ENCODE results near the gene SCN2B.
A peak's percentile ranks its signal among the peaks of the same experiment; 100 is the strongest.
"Not testable (repeated sequence)": the region's sequence is repeated elsewhere in the genome, so short reads cannot be mapped to it uniquely, and the experiment has no call there.

The SCN2B gene

DNA sequence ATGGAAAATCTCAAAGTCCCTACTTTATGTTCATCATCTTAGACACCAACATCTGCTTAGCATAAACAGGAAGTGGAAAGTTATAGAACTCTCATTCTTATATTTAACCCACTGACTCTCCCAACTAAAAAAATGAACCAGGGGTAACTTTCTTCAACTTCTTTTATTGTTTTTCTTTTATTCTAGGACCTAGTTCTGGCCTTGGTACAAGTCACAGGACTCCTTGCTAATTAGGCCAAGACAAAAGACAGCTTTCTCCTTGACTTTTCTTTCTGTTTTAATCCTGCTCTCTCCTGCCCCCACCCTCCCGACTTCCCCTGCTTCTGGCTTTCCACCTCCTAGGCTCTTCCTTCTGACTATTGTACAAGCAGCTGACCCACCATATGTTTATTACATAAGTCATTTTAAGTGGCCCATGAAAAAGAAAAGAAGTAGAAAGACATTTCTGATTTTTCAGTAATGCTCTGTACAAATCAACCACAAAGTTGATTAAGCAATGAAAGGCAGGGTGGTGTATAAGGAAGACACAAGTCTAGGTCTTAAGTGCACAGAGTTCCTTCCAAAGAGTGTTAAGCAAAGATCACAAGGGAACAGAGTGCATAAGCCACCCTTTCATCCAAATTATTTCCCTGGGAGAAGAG is 30.1 kb upstream of the SCN2B start:
- no peak for DNase-seq (ENCODE audit: low read depth in 2 of 2)

DNA sequence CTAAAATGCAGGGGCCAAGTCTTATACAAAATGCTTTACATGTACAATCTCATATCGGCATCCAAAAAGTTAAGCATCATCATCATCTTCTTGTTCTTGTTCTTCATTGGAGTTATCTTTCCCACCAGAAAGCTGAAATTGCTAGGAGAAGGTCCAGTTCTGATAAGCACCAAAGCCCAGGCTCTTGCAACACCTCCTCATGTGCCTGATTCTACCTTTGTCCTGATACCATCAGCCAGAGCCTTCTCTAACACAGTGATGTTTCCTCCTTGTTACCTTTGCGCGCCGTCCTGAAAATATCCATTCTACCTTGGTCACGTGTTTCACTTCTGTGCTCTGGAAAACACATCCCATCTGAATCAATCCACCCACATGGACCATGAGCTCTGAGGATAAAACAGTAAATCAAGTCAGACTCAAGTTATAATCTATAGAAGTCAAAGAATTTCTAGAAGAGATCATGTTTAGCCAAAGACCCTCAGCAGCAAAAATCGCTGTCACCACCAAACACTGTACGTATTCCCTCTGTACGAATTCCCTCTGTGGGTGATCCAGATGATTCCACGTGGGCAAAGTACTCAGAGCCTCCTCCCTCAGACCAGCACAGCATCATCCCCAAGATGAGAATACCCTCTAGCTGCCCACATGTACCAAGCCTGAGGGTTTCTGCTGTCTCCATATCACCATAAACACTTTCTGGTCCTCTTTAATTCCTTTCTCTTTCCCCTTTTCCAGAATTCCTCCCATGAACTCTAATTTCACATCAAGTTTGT is 29.4 kb upstream of the SCN2B start:
- no peak for DNase-seq (ENCODE audit: low read depth in 2 of 2)

DNA sequence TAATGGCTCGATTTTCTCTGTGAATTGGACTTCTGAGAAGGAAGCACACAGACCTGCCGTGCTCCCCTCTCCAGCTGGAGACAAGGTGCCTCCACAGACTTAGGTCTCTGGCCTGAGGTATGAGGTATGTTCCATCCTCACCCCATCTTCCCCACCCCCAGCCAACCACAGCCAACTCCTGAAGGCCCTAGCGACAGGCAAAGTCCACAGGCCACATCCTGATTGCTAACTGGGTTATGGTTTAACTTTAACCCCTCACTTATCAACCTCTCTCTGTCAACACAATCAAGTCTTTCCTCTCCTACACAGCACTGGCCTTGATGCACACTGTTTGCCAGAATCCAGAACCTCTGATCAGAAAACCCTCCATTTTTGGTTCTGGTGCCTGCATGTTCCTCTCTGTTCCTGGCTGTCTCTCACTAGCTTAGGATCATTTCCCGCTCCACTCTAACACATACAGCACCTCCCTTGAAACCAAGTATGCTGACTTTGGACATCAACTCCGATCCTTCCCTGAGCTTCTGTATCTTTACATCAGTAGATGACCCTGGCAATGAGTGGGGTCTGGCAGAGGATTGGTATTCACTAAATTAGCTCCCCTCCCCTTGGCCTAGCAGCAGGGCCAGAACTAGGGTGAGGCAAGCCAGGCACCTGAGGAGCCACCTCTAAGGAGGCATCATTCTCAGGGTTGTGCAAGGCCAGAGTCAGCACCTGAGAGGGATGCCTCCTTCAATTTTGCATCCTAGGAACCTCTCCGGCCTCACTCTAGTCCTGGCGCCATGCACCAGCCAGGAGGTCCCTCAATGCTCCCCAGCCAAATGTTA is 26.4 kb upstream of the SCN2B start:
- DNase-seq (ENCODE audit: low read depth in 2 of 2): no peak

DNA sequence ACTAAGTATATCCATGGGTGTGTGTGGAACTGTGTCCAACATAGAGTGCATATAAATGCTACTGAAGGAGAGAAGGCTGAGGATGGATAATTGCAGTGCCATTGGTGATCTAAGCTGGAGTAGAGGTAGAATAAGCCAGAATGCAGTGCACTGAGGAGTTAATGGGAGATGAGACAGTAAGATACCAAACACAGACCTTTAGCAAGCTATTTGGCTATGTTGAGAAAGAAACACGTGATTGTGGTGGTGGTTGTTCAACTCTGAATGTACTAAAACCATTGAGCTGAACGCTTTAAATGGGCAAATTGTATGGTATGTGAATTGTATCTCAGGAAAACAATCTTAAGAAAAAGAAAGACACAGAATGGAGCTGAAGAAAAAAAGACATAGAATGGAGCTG is 25.5 kb upstream of the SCN2B start:
- no peak for DNase-seq (ENCODE audit: low read depth in 2 of 2)

GRCh38 chr11:118200901-118201680 is 24.7 kb upstream of the SCN2B start:
- no peak for DNase-seq (ENCODE audit: low read depth in 2 of 2)

DNA sequence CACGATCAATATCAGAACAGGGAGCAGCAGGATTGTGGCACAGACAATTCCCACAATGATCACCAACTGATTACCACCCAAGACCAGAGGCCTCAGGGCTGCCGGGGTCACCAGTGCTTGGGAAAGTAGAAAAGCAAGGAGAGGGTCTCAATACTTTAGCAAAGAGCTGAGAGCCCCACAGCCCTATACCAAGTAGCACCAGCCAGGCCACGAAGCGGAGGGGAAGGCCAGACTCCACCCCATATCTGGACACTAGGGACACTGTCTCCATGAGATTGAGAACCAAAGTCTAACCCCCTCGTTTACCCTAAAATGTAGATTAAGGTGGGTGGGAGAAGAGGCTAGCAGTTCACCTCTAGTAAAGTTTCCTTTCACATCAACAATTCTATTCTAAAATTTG is 24.1 kb upstream of the SCN2B start:
- no peak for DNase-seq (ENCODE audit: low read depth in 2 of 2)

- DNase-seq (ENCODE audit: low read depth in 2 of 2): no peak
Observed at GRCh38 chr11:118199135-118199534, 22.7 kb upstream of the SCN2B start.

DNA sequence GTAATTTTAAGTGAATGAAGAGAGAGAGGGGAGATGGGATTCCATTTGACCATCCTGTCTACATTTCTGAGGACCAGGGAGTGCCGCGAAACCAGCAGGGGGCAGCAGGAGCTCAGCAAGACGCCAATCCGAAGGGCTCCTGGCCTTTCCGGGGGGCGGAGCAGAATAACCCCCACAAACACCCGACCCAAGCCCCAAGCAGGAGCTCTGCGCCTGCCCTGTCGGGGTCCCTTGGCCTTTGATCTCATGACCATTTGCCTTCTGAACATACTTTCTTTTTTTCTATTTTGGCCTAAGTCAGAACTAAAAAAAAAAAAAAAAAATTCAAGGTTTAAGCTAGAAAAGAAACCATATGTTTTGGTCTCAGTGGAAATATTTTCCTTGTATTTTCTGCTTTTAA is 21.9 kb upstream of the SCN2B start:
- no peak for DNase-seq (ENCODE audit: low read depth in 2 of 2)

DNA sequence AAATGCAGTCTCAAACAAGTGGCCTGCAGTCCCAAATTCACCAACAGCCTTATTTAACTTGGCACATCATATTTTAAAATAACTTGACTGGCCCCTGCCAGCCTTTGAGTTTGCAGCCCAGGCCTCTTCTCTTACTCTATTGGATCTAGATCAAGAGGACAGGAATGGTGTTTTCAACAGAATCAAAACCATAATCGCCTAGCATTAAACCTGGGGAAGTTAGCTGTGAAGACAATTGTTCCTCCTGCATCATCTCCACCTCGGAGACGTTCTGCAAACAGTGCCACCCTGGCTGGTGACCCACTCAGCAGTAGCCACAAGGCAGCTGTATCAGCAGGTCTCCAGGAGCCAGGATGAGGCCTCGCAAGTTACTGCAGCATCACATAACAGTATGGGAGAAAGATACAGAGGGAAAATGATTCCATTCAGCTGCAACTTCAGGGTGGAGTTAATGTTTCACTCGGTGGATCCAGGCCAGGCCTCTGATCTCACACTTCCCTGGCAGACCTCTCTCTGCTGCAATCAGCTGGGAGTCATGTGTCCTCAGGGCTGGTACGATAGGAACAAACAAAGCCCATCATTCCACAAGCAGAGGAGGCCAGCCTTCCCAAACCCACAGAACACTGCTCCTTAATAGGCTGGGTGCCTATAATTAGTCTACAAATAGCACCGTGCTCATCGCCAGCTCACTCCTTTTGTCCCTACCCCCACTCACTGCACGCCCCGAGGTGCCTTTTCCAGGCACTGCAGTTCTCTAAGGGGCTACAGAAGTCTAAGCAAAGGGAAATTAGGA is 18.6 kb upstream of the SCN2B start:
- peak in 1 of 2 experiments; percentile 11 for DNase-seq (ENCODE audit: low read depth in 2 of 2)

DNA sequence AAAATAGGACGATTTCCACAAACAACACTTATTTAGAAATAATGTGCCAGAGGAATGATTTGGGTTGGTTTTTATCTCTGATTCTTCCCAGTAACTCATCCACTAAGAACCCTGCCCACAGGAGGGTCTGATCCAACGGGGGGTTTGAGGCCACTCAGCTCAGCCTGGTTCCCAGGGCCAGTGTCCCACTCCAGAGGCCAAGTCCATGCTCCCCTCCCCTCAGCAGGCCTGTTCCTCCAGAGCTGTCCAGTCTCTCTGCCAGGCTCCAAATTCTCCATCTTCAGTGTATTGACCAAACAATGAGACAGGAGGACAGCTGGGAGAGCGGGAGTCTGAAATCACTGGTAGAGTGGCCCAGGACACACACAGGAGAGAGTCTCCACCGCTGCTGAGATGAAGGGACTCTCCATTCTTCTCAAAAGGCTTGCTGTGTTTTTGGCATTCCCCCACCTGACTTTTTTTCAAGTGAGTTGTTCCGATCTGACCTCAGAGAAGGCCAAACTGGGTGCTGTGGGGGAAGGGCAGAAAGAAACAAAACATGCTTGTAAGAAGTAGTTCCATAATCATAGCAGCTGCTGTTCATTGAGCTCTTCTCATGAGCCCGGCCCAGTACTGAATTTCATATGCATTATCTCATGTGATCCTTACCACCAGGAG is 17.6 kb upstream of the SCN2B start:
- no peak for DNase-seq (ENCODE audit: low read depth in 2 of 2)

DNA sequence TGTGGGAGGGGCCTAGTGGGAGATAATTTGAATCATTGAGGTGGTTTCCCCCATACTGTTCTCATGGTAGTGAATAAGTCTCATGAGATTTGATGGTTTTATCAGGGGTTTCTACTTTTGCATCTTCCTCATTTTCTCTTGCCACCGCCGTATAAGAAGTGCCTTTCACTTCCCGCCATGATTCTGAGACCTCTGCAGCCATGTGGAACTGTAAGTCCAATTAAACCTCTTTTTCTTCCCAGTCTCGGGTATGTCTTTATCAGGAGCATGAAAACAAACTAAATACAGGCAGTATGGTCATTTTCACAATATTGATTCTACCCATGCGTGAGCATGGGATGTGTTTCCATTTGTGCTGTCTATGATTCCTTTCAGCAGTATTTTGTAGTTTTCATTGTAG is 16.4 kb upstream of the SCN2B start:
- DNase-seq (ENCODE audit: low read depth in 2 of 2): not testable (repeated sequence)

- not testable (repeated sequence) for DNase-seq (ENCODE audit: low read depth in 2 of 2)
Observed at GRCh38 chr11:118190942-118191506, 14.6 kb upstream of the SCN2B start.

GRCh38 chr11:118186346-118187107 is 10.1 kb upstream of the SCN2B start:
- no peak for DNase-seq (ENCODE audit: low read depth in 2 of 2)

DNA sequence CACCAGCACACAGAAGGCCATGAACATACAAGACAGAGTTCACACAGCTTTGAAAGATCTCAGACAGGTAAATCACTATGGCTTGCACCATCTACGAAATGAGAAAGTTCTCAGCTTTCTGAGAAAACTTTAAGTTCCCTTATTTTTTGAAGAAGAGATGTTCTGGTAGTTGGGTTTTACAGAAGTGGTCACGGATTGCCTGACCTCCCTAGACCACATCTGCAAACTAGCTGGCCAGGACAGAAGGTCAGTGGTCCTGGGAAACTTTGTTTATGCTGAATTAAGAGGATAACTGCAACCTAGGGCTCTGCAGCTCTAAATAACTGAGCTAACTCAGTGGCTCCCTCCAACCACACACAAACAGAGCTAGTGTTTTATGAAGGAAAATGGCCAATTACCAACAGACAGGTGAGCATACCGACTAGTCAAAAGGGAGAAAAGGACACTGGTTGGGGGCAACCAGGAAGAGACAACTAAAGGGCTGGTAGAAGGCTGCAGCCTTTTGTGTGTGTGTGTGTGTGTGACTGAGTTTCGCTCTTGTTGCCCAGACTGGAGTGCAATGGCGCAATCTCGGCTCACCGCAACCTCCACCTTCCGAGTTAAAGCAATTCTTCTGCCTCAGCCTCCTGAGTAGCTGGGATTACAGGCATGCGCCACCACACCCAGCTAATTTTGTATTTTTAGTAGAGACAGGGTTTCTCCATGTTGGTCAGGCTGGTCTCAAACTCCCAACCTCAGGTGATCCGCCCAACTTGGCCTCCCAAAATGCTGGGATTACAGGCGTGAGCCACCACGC is 8.5 kb upstream of the SCN2B start:
- no peak for DNase-seq (ENCODE audit: low read depth in 2 of 2)

GRCh38 chr11:118183691-118184090 is 7.3 kb upstream of the SCN2B start:
- DNase-seq (ENCODE audit: low read depth in 2 of 2): not testable (repeated sequence)

DNA sequence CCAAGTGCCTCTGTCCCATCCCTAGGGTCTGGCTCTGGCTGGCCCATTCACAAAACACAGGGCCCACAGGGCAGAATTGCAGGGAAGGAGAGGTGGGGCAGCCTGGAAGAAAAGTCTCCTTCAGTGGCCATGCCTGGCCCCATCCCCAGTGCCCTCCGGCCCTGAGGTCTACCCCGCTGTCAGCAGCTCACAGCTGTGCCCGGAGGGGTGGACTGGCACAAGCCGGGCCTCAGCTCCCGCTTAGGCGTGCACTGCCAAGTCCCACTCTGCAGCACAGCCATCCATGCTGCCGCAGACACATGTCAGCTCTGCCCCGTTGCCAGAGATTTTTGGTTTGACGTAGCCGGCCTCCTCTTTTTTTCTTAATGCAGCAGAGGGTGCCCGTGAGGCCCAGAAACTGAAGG is 3.9 kb upstream of the SCN2B start:
- peak in 1 of 2 experiments; percentile 24 for DNase-seq (ENCODE audit: low read depth in 2 of 2)

- no peak for DNase-seq (ENCODE audit: low read depth in 2 of 2)
Observed at GRCh38 chr11:118176778-118177134, 317 bp upstream of the SCN2B start.

Measured in fibroblast of skin of left biceps (primary cell).